ENCODE measurements around the gene SYNPR.
"Not testable (repeated sequence)": the region's sequence is repeated elsewhere in the genome, so short reads cannot be mapped to it uniquely, and the experiment has no call there.

The SYNPR gene

DNA sequence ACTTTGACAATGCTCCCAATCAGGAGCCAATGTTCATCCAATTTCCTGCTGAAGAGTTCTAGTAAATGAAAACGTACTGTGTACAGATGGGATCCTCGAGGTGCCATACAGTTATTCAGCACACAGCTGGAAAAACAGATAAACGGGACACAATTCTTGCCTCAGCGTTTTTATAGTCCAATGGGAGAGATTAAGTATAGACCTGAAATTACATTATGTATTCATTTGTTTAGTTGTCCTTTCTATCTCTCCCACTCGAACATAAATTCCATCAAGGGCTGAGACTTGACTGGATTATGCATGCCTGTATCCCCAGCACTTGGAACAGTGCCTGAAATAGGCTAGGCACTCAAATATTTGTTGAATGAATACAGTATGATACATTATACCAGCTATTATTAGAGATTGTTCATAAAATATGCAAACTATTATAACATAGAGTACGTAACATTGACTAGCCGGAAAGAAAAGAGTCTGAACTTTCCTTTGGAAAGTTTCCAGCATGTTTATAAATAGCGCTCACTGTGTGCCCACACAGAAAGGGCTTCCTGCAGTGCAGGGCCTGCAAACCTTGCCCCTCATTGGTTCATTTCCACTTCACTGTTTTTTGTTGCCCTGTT lies 346.9 kb downstream of the SYNPR start:
- no peak for DNase-seq (ENCODE audit: low read depth)

DNA sequence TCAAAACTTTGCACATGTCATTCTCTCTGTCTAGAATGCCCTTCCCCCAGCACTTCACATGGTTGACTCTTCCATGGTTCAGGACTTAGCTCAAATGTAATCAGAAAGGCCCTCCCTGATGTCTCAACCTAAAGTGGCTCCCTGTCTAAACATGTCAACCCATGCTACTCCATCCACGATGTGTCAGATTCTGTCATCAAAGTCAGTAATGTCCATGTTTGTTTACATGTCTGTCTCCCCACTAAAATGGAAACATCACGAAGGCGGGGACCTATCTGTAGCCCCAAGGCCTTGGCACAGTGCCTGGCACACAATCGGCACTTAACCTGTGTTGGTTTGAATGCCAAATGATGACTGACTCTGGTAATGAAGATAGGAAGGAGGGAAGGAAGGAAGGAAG lies 353.6 kb downstream of the SYNPR start:
- DNase-seq (ENCODE audit: low read depth) = no peak

DNA sequence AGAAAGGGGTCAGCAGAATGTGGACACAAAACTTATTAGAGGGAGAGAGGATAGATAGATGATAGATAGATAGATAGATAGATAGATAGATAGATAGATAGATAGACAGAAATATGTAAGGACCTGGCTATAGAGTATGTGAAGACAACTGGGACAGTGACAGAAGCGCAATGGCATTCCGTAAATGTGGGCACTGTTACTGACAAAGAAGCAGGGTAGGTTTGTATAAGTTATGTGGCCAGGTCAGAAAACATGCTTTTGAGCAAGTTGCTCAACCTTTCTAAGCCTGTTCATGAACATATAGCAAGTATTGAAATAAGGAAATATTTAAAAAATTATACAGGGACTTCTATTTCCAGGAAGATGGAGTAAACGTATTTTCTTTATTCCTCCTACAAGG lies 357.1 kb downstream of the SYNPR start:
- DNase-seq (ENCODE audit: low read depth) = no peak

DNA sequence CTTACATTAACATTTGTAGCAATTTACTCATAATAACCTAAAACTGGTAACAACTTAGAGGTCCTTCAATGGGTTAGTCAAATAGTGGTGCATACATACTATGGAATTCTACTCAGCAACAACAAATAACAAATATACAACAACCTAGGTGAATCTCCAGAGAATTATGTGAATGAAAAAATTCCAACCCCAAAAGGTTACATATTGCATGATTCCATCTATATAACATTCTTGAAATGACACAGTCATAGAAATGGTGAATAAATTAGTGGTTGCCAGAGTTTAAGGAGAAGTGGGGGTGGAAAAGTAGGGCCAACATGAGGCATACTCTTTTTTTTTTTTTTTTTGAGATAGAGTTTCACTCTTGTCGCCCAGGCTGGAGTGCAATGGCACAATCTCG lies 361.7 kb downstream of the SYNPR start:
- no peak for DNase-seq (ENCODE audit: low read depth)

DNA sequence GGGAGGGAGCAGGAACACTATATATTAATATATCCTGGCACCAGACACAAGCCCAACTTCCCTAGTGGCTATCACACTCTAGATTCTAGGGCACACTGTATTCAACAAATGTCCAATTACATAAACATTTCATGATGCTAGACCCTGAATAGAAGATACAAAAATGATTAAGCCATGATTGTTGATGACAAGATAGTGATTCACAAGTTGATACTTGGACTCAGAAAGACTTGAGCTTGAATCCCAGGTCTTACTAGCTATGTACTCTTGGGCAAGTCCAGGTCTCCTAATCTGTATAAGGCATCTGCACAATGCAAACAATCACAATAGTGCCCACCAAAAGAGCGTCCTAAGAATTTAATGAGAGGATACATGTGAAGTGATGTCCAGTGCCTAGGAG lies 364.4 kb downstream of the SYNPR start:
- DNase-seq (ENCODE audit: low read depth) = no peak

DNA sequence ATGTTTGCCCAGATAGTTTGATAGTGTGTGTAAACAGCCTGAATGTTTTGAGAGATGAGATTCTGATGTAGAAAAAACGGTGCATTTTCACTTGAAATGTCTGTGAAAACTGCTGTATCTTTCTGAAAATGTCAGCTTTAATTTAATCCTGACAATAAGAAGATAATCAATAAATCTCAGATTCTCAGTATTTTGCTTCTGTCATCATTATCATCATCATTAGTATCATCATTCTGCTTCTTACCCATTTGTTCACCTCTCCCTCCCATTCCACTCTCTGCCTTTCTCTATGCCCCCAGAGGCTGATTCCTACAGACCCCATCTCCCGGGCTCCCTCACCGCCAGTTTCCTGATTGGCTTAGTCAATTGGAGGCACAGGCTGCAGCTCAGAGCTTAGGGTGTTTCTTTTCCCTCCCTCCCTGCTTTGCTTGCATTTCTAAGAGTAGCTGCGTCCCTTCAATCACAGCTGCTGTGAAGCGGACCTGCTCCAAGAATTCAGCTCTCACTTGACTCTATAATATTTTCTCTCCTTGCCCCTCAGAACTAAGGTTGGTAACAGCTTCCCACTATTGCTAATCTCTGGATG lies 366.2 kb downstream of the SYNPR start:
- DNase-seq (ENCODE audit: low read depth) = no peak

DNA sequence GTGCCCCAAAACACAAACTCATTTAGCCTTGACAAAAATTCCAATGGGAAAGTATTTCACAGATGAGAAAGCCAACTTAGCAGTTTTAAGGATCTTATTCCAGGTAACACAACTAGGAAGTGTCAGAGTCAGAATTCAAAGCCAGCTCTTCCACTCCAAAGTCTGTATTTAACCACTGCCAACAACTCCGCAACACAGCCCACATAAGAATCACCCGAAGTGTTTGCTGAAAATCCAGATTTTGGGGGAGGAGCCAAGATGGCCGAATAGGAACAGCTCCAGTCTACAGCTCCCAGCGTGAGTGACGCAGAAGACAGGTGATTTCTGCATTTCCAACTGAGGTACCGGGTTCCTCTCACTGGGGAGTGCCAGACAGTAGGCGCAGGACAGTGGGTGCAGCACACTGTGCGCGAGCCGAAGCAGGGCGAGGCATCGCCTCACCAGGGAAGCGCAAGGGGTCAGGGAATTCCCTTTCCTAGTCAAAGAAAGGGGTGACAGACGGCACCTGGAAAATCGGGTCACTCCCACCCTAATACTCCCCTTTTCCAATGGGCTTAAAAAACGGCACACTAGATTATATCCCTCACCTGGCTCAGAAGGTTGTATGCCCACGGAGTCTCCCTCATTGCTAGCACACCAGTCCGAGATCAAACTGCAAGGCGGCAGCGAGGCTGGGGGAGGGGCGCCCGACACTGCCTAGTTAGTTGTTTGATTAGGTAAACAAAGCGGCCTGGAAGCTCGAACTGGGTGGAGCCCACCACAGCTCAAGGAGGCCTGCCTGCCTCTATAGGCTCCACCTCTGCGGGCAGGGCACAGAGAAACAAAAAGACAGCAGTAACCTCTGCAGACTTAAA lies 367.0 kb downstream of the SYNPR start:
- not testable (repeated sequence) for DNase-seq (ENCODE audit: low read depth)

DNA sequence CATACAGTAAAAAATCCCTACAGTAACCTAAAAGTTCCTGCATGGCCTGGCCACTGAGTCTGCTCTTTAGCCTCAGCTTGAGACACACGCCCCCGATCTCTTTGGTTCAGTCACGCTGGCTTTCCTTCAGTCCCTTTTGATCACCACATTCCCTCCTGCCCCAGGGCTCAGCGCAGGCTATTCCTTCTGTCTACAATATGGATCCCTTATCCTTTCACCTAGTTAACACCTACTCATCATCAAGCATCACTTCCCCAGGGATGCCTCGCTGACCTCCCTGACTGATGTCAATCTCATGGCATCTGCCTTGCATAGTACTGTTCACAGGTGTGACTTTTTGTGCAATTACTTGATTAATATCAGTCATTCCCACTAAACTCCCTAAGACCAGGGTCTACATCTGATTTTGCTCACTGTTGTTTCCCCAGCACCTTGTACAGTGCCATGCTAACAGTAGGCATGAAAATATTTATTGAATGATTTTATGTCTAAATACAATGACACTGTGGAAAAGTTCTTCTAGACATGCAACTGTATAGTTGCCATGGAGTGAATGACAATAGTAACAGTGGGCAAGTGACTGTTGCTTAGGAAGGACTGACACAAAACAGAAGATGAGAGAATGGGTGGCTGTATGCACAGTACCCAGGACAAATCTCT lies 374.1 kb downstream of the SYNPR start, which contains the start of gene SNTN:
SNTN (plus strand) TSS at position 610 of the 660 bp plus-strand sequence; CDS start at position 623, 13 bp downstream.
- DNase-seq (ENCODE audit: low read depth) = no peak

DNA sequence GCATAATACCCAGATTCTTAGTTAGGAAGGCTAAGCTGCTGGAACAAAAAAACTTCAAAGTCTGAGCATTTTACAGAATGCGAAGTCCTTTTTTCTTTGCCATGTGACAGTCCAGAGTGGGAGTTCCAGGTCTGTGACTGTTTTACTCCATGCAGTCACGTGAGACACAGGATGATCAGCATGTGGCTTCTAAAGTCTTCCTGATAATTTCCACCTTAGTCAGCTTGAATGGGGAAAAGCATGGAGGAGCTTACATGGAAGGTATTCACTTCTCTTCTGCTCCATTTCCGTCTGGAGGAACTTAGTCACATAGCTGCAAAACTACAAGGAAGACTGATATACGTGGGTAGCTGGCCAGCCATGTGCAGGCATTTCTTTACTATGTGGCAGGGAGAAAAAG lies 376.1 kb downstream of the SYNPR start:
- no peak for DNase-seq (ENCODE audit: low read depth)

DNA sequence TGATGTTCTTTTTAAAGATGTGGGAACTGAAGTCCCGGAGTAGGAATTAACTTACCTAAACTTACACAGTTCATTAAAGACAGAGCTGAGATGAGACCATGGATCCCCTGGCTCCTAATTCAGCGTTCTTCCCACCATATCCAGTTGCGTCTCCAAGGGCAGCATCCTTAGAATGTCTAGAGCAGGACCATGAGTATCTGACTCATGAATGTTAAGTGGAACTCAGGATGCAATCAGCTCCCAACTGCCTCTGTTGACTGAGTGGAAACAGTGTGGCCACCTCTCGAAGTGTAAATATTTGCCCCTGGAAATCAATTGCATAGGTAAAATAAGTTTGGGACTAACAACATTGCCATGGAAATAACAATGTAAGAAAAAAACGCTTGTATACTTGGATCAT lies 376.8 kb downstream of the SYNPR start:
- no peak for DNase-seq (ENCODE audit: low read depth)

DNA sequence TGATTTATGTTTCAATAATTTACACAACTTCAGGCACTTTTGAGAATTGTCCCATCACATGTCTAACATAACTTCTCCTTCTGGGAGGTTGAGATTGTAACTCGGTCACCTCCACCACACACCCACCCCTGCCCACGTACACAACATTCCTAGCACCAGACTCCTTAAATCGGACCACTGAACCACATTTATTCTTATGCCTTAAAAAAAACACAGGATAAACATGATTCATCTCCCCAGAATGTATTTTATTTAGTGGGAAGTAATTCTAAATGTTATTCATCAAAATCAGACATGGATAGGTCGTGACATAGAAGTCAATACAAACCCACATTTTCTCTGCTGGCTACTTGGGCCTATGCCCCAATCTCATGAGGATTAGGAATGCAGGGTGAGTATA lies 377.4 kb downstream of the SYNPR start:
- DNase-seq (ENCODE audit: low read depth) = no peak

DNA sequence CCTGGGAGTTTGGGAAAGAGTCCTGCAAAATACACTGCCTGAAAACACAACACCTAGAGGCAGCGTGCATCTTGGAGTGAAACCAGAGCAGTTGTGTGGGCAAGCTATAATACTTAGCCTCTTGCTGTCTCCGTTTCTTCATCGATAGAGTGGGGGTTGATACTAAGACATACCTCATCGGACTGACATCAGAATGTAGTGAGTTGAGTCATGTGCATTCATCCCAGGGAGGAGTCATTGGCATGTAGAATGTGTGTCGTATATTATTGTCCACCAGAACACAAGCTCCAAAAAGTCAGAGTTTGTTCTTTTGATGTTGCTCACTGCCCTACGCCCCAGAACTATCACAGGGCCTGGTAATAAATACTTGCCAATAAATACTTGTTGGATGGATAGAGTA lies 378.7 kb downstream of the SYNPR start:
- DNase-seq (ENCODE audit: low read depth) = no peak

DNA sequence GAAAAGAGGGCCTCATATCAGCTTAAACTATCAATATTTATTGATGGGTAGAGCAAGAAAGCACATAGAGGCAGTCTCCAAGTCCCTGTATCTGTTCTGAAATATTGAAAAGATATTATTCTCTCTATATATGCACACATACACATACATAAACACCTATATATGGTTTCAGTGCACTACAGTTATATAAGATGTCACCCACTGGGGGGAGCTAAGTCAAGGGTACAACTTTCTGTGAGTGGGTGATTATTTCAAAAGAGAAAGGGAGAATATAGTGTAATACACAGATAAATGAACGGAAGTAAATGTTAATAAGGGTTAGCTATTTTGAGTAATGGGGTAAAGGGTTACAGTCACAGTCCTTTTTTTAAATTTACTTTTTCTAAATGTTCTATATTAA lies 383.1 kb downstream of the SYNPR start:
- DNase-seq (ENCODE audit: low read depth) = no peak

DNA sequence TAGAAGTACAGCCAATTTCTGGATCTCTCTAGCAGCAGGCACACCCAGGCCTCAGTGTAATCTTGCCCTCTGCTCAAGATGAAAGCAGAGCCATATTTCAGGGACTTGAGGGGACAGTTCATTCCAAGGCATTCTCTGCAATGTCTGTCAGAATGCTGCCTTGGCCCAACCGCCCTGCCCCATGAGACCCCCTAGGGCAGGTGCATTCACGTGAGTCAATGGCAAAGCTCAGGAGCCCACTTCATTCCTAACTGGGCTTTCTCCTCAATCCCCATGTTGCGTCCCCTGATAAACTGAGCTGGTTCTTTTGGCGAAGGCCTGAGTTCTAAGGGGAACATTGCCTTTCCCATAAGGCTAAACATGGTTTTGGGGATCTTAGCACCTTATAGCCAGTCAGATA lies 383.9 kb downstream of the SYNPR start:
- no peak for DNase-seq (ENCODE audit: low read depth)

DNA sequence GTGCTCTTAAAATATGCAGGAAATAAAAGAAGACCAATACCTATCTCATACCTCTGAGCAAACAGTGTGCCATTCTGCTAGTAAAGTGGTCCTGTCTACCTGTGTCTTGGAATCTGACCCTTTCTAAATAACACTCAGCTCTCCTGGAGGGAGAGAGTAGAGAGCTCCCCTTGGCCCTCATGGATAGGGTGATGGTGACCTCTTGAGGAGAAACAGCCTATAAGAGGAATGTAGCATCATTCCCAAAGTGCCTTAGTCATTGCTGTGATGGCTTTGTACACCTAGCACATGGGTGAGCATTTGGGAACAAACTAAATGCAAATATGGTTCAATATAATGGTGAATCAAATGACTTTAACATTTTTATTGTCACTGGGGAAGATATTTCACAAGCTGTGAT lies 384.4 kb downstream of the SYNPR start:
- DNase-seq (ENCODE audit: low read depth) = no peak
